ENCODE results near the gene HDAC9.

The HDAC9 gene

DNA sequence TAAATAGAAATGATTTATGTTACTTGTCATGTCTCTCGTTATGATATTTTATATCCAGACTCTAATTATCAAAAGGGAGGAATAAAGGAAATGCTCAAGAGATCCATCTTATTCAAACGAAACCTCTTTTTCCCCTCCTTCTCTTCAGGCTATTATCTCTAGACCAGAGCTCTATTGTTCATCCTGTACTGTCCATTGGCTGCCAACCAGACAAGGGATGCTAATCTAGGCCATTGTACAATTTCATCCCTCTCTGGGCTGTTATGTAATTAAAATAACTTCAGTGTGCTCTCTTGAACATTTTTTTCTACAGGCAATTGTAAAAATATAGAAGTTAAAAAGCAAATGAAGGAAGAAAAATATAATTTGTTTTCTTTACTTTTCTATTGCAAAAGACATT is 220.4 kb downstream of the HDAC9 start:
- no peak overlapping the region for H3K4me2 ChIP-seq (ENCODE audit: low read length)
- no peaks in the 10 kb centered on the region for H3K36me3 ChIP-seq (ENCODE audit: control insufficient read depth, low read length)
- H3F3A ChIP-seq (ENCODE audit: control insufficient read depth, insufficient read depth): no peaks in the 10 kb centered on the region
- H3K27me3 ChIP-seq (ENCODE audit: control insufficient read depth, low read length): no peaks in the 10 kb centered on the region
- H4K20me1 ChIP-seq (ENCODE audit: control insufficient read depth, insufficient read depth, low read depth, low read length): no peaks in the 10 kb centered on the region
- H3K79me2 ChIP-seq (ENCODE audit: control insufficient read depth, low read length): no peaks in the 10 kb centered on the region
- TF ChIP-seq EZH2phosphoT487 (IDR thresholded peaks at IDR 0.05; ENCODE audit: borderline replicate concordance, low read length): no peak
- TF ChIP-seq, protein P1, sequence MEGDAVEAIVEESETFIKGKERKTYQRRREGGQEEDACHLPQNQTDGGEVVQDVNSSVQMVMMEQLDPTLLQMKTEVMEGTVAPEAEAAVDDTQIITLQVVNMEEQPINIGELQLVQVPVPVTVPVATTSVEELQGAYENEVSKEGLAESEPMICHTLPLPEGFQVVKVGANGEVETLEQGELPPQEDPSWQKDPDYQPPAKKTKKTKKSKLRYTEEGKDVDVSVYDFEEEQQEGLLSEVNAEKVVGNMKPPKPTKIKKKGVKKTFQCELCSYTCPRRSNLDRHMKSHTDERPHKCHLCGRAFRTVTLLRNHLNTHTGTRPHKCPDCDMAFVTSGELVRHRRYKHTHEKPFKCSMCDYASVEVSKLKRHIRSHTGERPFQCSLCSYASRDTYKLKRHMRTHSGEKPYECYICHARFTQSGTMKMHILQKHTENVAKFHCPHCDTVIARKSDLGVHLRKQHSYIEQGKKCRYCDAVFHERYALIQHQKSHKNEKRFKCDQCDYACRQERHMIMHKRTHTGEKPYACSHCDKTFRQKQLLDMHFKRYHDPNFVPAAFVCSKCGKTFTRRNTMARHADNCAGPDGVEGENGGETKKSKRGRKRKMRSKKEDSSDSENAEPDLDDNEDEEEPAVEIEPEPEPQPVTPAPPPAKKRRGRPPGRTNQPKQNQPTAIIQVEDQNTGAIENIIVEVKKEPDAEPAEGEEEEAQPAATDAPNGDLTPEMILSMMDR (IDR thresholded peaks at IDR 0.05; ENCODE audit: low read depth, low read length, poor library complexity, severe bottlenecking): no peak
- H3K9me3 ChIP-seq (ENCODE audit: control insufficient read depth, insufficient read depth, low read length): no peaks in the 10 kb centered on the region
- H3K9me2 ChIP-seq (replicated peaks; ENCODE audit: control insufficient read depth, low read length): no peaks in the 10 kb centered on the region
- no peak overlapping the region for H3K27ac ChIP-seq (ENCODE audit: low read depth, low read length)
- H3K4me1 ChIP-seq (ENCODE audit: control insufficient read depth, low read length): no peaks in the 10 kb centered on the region
- H3K4me3 ChIP-seq (ENCODE audit: low read length): no peak overlapping the region

DNA sequence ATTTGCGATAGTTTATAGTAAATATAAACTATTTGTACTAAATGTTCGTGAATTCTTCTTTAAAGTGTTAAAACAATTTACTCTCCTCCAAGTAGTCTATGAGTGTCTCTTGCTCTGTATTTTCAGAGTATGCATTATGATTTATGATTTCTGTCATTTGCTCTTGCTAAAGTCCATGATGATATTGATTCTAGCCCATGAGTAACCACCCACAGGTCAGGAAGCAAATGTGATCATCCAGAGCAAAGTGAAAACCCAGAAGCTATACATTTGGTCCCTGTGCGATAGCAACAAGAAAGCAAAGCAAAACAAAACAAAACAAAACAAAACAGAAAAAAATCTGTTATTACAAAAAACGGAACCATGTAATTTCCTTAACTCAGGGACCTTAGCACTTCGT is 225.9 kb downstream of the HDAC9 start:
- no peak overlapping the region for H3K4me2 ChIP-seq (ENCODE audit: low read length)

DNA sequence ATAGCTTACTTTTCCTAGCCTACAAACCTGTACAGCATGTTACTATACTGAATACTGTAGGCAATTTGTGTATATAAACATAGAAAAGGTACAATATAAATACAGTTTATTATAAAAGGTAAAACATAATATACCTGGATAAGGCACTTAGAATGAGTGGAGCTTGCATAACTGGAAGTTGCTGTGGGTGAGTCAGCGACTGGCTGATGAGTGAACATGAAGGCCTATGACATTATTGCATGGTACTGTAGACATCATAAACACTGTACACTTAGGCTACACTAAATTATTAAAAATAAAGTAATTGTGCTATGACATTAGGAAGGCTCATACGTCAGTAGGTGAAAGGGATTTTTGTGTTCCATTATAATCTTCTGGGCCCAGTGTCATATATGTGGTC is 228.8 kb downstream of the HDAC9 start:
- Histone ChIP-seq H3K4me3 (ENCODE audit: low read length) (no peak overlapping the region), H3K4me2 (ENCODE audit: low read length) (no peak overlapping the region), H4K20me1 (ENCODE audit: control insufficient read depth, insufficient read depth, low read depth, low read length) (no peaks in the 10 kb centered on the region), H3K36me3 (ENCODE audit: control insufficient read depth, low read length) (no peaks in the 10 kb centered on the region), H3K9me2 (replicated peaks; ENCODE audit: control insufficient read depth, low read length) (no peaks in the 10 kb centered on the region), H3F3A (ENCODE audit: control insufficient read depth, insufficient read depth) (no peaks in the 10 kb centered on the region), H3K9me3 (ENCODE audit: control insufficient read depth, insufficient read depth, low read length) (no peaks in the 10 kb centered on the region), H3K4me1 (ENCODE audit: control insufficient read depth, low read length) (no peaks in the 10 kb centered on the region), H3K79me2 (ENCODE audit: control insufficient read depth, low read length) (no peaks in the 10 kb centered on the region), H3K27ac (ENCODE audit: low read depth, low read length) (no peak overlapping the region), H3K27me3 (ENCODE audit: control insufficient read depth, low read length) (no peaks in the 10 kb centered on the region)
- TF ChIP-seq, protein P1 (IDR thresholded peaks at IDR 0.05; ENCODE audit: low read depth, low read length, poor library complexity, severe bottlenecking): no peak
- TF ChIP-seq EZH2phosphoT487 (IDR thresholded peaks at IDR 0.05; ENCODE audit: borderline replicate concordance, low read length): no peak

More for the DNA sequence above, 225.9 kb downstream of the HDAC9 start:
- Histone ChIP-seq H4K20me1 (ENCODE audit: control insufficient read depth, insufficient read depth, low read depth, low read length) (no peaks in the 10 kb centered on the region), H3K9me2 (replicated peaks; ENCODE audit: control insufficient read depth, low read length) (no peaks in the 10 kb centered on the region), H3K9me3 (ENCODE audit: control insufficient read depth, insufficient read depth, low read length) (no peaks in the 10 kb centered on the region), H3K27me3 (ENCODE audit: control insufficient read depth, low read length) (no peaks in the 10 kb centered on the region), H3K36me3 (ENCODE audit: control insufficient read depth, low read length) (no peaks in the 10 kb centered on the region), H3K79me2 (ENCODE audit: control insufficient read depth, low read length) (no peaks in the 10 kb centered on the region), H3K4me3 (ENCODE audit: low read length) (no peak overlapping the region), H3K4me1 (ENCODE audit: control insufficient read depth, low read length) (no peaks in the 10 kb centered on the region), H3F3A (ENCODE audit: control insufficient read depth, insufficient read depth) (no peaks in the 10 kb centered on the region), H3K27ac (ENCODE audit: low read depth, low read length) (no peak overlapping the region)
- TF ChIP-seq EZH2phosphoT487 (IDR thresholded peaks at IDR 0.05; ENCODE audit: borderline replicate concordance, low read length): no peak
- TF ChIP-seq, protein P1 (IDR thresholded peaks at IDR 0.05; ENCODE audit: low read depth, low read length, poor library complexity, severe bottlenecking): no peak

Measured in DOHH2 (cell line).